Lung microvascular endothelial cell (primary cell): Measurements from ENCODE around the gene RAET1E. TPM values are rescaled to one million over a fixed set of nuclear protein-coding genes. Genes with fewer than 3 reads are reported as not detected.

Source experiments
- total RNA-seq: library from RNA; depleted of rRNA; stranded (reverse); fragments of >200 nt; gene quantifications from 2 replicates; pipeline ENCODE4 v1.2.1, GENCODE V29; 2014

RAET1E gene
- total RNA-seq, 1 donor from 2014 or later, result not detected

Other genes with a start within 250 kb of the RAET1E start
- gene KATNA1, start 249.4 kb downstream of the RAET1E start, total RNA-seq, result 13.5 and 14.9 TPM in 2 replicates
- gene LATS1, start 180.0 kb downstream of the RAET1E start, total RNA-seq, result 4.6 and 7.1 TPM in 2 replicates
- 15.9 and 19.6 TPM in 2 replicates for gene NUP43, start 151.6 kb downstream of the RAET1E start, total RNA-seq
- 74.0 and 76.7 TPM in 2 replicates for gene PCMT1, start 148.4 kb downstream of the RAET1E start, total RNA-seq
- 8.1 and 18.8 TPM in 2 replicates for gene LRP11, start 33.8 kb downstream of the RAET1E start, total RNA-seq
- gene RAET1G, start 25.0 kb upstream of the RAET1E start, total RNA-seq, result 0.20 and 0.22 TPM in 2 replicates
- 0.79 and 2.4 TPM in 2 replicates for gene ULBP2, start 43.9 kb upstream of the RAET1E start, total RNA-seq
- gene ULBP1, start 65.8 kb upstream of the RAET1E start, total RNA-seq, result under 0.01 and 0.22 TPM in 2 replicates
- not detected in 2 replicates for gene RAET1L, start 127.4 kb upstream of the RAET1E start, total RNA-seq
- 2.4 and 4.8 TPM in 2 replicates for gene ULBP3, start 171.0 kb upstream of the RAET1E start, total RNA-seq
- not detected in 2 replicates for gene PPP1R14C, start 244.9 kb upstream of the RAET1E start, total RNA-seq